Measurements from ENCODE around the gene FCHSD2. TPM values are rescaled to one million over a fixed set of nuclear protein-coding genes. Genes with fewer than 3 reads are reported as not detected.

The FCHSD2 gene
- total and polyA plus RNA-seq, 2 of the 13 experiments (the other 11 are each of a cell fraction or from before 2014, with no cell fraction given) = 20.5 to 24.8 TPM

DNA sequence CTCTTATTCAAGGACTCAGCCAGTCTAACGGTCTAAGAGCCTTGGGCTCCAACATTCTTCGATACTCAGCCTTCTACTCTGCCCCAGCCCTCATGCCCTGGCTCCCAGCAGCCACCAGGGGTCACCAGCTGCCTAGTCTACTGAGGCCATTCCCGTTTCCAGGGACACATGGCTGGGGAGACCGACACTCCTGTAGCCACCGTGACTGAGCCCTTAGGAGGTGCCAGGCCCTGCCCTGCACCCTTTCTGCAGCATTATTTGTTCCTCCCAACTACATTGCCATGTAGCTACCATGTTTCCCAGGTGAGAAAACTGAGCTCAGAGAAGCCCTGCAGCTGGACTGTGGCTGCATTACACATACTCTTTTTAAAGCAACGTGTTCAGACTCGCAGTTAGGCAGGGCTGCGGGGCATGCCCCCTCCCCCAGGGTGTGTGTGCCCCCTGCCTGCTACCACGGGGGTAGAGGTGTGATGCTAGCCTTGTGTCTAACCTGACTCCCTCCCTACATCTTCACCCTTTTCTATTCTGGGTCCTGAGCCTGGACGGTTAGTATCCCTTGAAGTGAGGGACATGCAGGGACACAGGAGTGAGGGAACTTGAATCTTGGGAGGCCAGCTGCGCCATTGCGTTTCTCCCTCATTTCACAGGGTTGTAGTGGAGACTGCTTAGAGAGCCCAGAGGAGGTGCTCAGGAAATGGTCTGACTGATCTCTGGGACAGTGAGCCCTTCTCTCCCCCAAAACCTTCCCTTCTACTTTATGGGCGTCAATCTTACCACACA is 310.4 kb downstream of the FCHSD2 start (continued):
- no peak for TF ChIP-seq ZSCAN12 (CRISPR knock-in tag; IDR thresholded peaks at IDR 0.05)
- no peak for TF ChIP-seq FOXK2 (IDR thresholded peaks at IDR 0.05)
- TF ChIP-seq PATZ1 (CRISPR knock-in tag; IDR thresholded peaks at IDR 0.05) = peak; percentile 27; the same call in 1 of the 2 replicates
- TF ChIP-seq, protein P1, sequence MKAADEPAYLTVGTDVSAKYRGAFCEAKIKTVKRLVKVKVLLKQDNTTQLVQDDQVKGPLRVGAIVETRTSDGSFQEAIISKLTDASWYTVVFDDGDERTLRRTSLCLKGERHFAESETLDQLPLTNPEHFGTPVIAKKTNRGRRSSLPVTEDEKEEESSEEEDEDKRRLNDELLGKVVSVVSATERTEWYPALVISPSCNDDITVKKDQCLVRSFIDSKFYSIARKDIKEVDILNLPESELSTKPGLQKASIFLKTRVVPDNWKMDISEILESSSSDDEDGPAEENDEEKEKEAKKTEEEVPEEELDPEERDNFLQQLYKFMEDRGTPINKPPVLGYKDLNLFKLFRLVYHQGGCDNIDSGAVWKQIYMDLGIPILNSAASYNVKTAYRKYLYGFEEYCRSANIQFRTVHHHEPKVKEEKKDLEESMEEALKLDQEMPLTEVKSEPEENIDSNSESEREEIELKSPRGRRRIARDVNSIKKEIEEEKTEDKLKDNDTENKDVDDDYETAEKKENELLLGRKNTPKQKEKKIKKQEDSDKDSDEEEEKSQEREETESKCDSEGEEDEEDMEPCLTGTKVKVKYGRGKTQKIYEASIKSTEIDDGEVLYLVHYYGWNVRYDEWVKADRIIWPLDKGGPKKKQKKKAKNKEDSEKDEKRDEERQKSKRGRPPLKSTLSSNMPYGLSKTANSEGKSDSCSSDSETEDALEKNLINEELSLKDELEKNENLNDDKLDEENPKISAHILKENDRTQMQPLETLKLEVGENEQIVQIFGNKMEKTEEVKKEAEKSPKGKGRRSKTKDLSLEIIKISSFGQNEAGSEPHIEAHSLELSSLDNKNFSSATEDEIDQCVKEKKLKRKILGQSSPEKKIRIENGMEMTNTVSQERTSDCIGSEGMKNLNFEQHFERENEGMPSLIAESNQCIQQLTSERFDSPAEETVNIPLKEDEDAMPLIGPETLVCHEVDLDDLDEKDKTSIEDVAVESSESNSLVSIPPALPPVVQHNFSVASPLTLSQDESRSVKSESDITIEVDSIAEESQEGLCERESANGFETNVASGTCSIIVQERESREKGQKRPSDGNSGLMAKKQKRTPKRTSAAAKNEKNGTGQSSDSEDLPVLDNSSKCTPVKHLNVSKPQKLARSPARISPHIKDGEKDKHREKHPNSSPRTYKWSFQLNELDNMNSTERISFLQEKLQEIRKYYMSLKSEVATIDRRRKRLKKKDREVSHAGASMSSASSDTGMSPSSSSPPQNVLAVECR (CRISPR knock-in tag; IDR thresholded peaks at IDR 0.05; ENCODE audit: borderline replicate concordance) = 0 out of 2 replicates have a peak, but pooled peaks have one; percentile 25
- TF ChIP-seq ZKSCAN1 (IDR thresholded peaks at IDR 0.05; ENCODE audit: low read length) = no peak
- no peak for TF ChIP-seq JDP2 (CRISPR knock-in tag; IDR thresholded peaks at IDR 0.05; ENCODE audit: borderline replicate concordance)
- no peak for TF ChIP-seq SYNCRIP (IDR thresholded peaks at IDR 0.05; ENCODE audit: insufficient read depth, low read depth, low read length)
- TF ChIP-seq ASH2L (IDR thresholded peaks at IDR 0.05; ENCODE audit: insufficient read length, low read depth, low read length) = no peak
